Fibroblast of skin of right biceps (primary cell): ENCODE results near the gene CHD3.

Experiments used
- DNase-seq: peaks from one replicate; pipeline ENCODE4 v3.0.0-alpha.2; 2013

CHD3 gene

DNA sequence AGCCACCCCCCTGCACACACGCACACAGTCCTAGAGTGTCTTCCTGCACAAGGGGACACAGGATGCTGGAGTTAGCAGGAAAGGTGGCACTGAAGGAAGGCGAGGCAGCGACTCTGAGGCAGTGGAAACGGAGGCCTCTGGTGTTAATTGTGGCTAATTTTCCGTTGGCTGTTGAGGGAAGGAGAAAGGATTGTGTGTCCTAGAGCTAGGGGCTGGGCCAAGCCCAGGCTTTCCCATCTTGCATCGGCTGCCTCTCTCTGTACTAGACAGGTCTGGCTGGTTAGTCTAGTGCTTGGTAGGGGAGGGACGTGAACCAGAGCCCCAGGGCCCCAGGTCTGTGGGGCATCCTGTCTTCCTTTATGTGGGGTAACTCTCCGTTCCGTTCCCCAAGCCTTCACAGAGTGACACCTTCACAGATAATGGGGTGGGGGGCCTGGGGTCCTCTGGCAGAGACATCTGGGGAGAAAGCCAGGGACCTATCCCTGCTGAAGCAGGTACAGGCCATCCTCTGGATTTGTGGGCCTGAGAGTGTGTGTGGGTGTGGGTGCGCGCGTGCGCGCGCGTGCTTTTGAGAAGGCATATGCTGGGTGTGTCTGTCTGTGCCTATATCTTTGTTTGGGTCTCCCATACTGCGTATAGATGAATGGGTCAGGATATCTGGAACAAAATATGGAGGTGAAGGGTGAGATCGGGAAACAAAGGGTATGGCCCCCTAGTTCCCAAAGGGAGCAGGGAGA lies at the start of gene CHD3:
Gene CHD3 (plus strand): TSS at position 606 of the 737 bp plus-strand sequence. CDS start 212 bp downstream, outside the sequence.
- DNase-seq: peak; percentile 11

DNA sequence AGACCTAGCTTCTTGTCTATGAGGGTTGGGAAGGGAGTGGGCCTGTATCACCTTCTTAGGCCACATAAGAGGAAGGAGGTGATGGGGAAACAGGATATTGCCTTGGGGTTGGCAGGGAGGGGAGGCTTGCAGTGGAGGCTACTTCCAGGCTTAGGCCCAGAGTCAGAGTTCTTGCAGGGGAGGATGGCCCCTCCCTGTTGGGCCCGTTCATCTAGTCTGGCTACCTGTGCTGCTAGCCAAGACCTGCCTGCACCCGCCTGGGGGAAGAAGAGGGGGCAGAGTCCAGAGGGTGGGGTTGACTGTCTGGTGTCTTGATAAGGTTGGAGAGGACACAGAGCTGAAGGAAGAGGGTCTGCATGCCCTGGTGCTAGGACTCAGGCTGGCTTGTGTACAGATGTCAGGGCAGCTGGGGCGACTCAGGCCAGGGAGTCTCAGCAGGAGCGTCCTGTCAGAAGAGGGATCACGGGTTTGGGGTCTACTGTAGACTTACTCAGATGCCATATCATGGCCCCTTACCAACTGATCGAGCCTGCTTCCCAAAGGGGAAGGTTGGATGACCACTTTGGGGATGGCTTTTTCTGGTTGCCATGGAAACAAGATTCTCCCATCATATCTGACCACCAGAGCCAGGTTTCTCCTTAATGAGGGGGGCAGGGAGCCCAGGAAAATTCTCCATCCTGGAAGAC lies 49.3 kb upstream of the CHD3 start:
- no peak for DNase-seq

GRCh38 chr17:7839876-7840261 lies 48.7 kb upstream of the CHD3 start:
- DNase-seq: peak; percentile 61

- no peak for DNase-seq
Measured at GRCh38 chr17:7840441-7840840, 48.1 kb upstream of the CHD3 start.

DNA sequence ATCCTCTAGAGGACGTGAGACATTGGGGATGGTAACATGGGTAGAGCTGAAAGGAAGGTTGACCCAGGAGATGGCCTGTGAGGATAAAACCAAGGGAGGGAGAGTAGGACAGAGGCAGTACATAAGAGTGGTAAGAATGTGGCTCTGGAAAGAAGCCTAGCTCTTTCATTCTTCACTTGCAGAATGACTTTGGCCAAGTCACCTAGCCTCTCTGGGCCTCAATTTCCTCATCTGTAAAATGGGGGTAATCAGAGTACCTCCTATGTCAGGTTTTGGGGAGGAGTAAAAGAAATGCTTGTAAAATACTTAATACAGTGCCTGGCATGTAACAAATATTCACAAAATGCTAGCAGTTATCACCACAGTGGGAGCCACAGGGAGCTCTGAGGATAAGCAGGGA lies 47.7 kb upstream of the CHD3 start:
- DNase-seq: no peak

- DNase-seq: peak; percentile 95
Measured at GRCh38 chr17:7841396-7841914, 47.1 kb upstream of the CHD3 start.

- DNase-seq: peak; percentile 90
Measured at GRCh38 chr17:7841915-7842379, 46.6 kb upstream of the CHD3 start.

- DNase-seq: peak; percentile 96
Measured at GRCh38 chr17:7842380-7843256, 46.0 kb upstream of the CHD3 start.

- DNase-seq: no peak
Measured at GRCh38 chr17:7843257-7843535, 45.4 kb upstream of the CHD3 start.

GRCh38 chr17:7843536-7844291 lies 44.9 kb upstream of the CHD3 start:
- DNase-seq: peak; percentile 84

DNA sequence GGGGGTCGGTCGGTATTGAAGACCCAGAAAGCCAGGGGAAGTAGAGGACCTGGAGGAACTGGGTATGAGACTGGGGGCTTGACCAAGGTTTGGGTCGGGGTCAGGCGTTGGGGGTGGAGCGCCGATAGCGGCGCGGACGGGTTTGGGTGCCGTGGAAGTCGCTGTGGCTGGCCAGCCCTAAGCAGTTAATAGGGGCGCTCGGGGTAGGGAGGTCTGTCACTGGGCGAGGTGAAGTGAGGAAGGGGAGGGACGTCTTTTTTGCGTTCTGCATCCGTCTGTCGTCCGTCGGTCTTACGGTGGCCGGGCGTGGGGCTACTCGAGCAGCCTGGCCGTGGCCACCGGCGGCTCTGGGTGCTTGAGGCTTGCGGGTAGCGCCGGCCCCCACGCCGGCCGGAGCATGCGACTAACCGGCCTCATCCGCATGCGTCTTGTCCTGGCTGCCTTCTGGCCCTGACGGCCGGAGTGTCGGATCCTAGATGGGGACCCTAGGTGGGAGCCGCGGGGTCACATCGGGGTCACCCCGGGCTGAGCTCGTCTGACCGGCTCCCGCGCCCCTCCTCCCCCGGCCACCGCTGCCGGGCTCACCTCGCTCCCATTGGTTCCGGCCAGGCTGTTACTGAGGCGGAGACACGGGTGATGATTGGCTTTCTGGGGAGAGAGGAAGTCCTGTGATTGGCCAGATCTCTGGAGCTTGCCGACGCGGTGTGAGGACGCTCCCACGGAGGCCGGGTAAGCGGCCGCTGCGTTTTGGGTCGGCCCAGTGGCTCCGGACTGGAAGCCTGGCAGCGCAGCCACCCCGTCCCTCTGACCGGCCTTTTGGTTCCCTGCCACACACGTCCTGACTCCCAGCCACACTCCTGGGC lies 44.1 kb upstream of the CHD3 start:
- DNase-seq: peak; percentile 93

- no peak for DNase-seq
Measured at GRCh38 chr17:7845359-7846062, 43.1 kb upstream of the CHD3 start.

DNA sequence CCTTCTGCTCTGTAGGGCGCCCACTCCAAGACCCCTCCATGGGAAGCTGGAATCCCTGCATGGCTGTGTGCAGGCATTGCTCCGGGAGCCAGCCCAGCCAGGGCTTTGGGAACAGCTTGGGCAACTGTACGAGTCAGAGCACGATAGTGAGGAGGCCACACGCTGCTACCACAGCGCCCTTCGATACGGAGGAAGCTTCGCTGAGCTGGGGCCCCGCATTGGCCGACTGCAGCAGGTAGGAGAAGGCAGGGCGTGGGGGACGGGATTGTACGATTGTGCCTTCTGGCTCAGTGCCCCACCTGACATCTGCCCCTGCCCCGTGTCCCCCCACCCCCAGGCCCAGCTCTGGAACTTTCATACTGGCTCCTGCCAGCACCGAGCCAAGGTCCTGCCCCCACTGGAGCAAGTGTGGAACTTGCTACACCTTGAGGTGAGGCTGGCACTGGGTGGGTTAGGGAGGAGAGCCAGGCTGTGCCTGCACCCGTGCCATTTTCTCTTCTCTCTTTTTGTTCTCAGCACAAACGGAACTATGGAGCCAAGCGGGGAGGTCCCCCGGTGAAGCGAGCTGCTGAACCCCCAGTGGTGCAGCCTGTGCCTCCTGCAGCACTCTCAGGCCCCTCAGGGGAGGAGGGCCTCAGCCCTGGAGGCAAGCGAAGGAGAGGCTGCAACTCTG lies 42.4 kb upstream of the CHD3 start:
- DNase-seq: no peak

- DNase-seq: no peak
Measured at GRCh38 chr17:7846765-7847661, 41.6 kb upstream of the CHD3 start.

DNA sequence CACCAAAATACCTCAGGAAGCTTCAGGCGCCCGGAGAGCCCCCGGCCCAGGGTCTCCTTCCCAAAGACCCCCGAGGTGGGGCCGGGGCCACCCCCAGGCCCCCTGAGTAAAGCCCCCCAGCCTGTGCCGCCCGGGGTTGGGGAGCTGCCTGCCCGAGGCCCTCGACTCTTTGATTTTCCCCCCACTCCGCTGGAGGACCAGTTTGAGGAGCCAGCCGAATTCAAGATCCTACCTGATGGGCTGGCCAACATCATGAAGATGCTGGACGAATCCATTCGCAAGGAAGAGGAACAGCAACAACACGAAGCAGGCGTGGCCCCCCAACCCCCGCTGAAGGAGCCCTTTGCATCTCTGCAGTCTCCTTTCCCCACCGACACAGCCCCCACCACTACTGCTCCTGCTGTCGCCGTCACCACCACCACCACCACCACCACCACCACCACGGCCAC lies 40.4 kb upstream of the CHD3 start:
- DNase-seq: no peak

DNA sequence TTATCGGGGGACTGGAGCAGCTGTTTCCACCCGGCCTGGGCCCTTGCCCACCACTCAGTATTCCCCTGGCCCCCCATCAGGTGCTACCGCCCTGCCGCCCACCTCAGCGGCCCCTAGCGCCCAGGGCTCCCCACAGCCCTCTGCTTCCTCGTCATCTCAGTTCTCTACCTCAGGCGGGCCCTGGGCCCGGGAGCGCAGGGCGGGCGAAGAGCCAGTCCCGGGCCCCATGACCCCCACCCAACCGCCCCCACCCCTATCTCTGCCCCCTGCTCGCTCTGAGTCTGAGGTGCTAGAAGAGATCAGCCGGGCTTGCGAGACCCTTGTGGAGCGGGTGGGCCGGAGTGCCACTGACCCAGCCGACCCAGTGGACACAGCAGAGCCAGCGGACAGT lies 39.9 kb upstream of the CHD3 start:
- no peak for DNase-seq

- DNase-seq: no peak
Measured at GRCh38 chr17:7849130-7849750, 39.3 kb upstream of the CHD3 start.

- DNase-seq: no peak
Measured at GRCh38 chr17:7849751-7850504, 38.7 kb upstream of the CHD3 start.
